C1 segment of cervical spinal cord (tissue), 14 donors: ENCODE data around the gene SURF1.
A peak's percentile ranks its signal among the peaks of the same experiment; 100 is the strongest.
"Not testable (repeated sequence)": the region's sequence is repeated elsewhere in the genome, so short reads cannot be mapped to it uniquely, and the experiment has no call there.

Experiments
- DNase-seq, 14 donors: peaks; one replicate each; lab custom pipeline; 2025; lab: John Stamatoyannopoulos, UW

Gene SURF1

DNA sequence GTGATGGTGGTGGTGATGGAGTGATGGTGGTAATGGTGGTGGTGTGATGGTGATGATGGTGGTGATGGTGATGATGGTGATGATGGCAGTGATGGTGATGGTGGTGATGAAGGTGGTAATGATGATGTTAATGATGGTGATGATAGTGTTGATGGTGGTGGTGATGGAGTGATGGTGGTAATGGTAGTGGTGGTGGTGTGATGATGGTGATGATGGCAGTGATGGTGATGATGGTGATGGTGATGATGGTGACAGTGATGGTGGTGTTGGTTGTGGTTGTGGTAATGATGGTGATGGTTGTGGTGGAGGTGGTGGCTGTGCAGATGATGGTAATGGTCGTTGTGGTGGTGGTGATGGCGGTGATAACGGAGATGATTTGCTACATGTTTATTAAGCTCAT is 27.2 kb upstream of the SURF1 start:
- no peak for DNase-seq

DNA sequence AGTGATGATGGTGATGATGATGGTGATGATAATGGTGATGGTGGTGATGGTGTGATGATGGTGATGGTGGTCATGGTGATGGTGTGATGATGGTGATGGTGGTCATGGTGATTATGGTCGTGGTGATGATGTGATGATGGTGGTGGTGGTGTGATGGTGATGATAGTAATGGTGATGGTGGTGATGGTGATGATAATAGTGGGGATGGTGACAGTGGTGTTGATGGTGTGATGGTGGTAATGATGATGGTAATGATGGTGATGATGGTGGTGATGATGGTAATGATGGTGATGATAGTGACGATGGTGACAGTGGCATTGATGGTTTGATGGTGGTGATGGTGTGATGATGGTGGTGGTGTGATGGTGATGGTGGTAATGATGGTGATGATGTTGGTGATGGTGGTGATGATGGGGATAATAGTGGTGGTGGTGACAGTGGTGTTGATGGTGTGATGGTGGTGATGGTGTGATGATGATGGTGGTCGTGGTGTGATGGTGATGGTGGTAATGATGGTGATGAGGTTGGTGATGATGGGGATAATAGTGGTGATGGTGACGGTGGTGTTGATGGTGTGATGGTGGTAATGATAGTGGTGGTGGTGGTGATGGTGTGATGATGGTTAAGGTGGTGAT is 26.3 kb upstream of the SURF1 start:
- no peak for DNase-seq

DNA sequence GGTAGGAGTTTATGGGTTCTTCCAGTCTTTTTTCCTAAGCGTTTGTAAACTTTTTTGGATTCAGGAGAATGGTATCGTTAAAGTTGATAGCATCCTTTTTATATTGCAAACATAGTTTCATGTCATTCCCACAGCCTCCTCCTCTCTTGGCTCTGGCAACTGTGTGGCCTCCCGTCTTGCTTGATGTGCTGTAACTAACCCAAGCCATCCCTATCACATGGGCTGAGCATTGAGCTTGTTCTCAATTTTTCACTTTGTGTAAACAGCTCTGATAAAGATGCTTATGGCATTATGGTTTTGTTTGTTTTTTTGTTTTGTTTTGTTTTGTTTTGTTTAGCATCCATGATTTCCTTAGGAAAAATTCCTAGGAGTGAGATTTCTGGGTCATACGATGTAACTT is 24.4 kb upstream of the SURF1 start:
- no peak for DNase-seq

DNA sequence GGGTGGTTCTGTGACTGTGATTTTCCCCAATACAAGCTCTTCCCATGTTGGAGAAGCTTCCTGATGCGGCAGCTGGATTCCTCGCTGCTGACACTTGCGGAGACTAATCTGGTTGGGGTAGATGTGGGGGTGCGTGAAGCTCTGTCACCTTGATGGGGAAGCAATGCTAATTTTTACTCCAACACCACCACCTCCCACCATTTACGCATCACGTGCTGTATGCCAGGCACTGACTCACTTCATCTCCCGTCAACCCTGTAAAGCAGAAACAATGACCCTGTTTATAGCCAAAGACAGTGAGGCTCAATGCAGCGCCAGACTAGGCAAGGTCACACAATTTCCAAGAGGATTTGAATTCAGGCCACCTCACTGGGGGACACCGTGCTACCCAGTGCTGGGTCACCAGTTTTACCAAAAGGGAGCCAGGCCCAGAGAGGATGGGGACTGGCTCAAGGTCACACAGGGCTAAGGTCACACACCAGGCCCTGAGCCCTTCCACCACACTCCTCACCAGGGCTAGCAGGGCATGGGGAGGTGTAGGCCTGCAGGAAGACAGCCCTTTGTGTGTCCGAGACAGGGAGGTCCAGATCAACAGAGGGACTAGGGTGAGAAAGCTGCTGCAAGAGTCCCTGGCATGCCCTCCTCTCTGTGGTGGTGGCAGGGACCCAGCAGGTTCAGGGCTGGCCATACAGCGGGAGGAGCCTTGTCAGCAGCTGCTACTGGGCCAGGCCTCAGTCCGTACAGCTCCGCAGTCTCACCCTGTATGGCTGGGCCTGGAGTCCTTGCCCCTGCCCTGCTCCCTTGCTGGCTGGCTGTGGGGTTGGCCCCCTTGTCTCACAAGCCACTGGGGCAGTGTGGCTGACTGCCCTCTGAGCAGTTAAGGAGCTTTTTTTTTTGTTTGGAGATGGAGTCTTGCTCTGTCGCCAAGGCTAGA is 23.1 kb upstream of the SURF1 start:
- DNase-seq, result peak in 9 of 14 donors; percentile 5 to 70 (median 21)

DNA sequence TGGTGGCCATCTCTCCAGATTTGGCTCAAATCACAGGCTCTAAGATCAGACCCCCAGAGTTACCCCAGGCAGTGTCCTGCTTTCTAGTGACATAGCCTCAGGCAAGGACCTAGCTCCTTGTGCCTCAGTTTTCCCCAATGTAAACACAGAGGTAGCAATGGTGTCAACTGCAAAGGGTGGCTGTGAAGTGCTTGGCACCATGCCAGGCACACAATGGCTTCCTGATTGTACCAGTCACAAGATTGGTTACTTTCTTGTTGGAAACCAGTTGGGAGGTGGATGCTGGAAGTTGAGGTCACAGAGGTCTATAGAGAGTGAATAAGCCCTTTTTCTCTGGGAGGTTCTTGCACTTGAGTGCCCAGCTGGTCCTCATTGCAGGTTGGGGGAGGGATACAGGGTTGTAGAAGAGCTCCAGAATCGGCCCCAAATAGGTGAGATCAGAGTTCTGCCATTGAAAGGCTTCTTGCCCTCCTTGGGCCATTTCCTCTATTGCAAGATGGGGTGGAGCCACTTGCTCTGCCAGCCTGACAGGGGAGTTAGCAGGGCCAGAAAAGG is 22.2 kb upstream of the SURF1 start:
- no peak for DNase-seq

DNA sequence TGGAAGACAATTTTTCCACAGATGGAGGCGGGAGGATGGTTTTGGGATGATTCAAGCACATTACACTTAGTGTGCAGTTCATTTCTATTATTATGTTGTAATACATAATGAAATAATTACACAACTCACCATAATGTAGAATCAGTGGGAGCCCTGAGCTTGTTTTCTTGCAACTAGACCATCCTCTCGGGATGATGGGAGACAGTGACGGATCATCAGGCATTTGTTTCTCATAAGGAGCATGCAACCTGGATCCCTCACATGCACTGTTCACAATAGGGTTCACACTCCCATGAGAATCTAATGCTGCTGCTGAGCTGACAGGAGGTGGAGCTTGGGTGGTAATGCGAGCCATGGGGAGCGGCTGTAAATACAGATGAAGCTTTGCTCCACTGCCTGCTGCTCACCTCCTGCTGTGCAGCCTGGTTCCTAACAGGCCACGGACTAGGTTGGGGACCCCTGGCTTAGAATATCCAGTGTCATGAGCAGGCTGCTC is 21.5 kb upstream of the SURF1 start:
- no peak for DNase-seq

DNA sequence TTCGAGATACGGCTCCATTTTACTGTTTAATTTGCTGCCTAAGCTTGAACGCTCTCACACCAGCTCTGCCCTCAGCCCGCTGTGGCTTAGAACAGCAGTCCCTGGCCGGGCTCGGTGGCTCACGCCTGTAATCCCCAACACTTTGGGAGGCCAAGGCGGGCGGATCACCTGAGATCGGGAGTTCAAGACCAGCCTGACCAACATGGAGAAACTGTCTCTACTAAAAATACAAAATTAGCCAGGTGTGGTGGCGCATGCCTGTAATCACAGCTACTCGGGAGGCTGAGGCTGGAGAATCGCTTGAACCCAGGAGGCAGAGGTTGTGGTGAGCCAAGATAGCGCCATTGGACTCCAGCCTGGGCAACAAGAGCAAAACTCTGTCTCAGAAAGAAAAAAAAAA is 21.0 kb upstream of the SURF1 start:
- not testable (repeated sequence) for DNase-seq

DNA sequence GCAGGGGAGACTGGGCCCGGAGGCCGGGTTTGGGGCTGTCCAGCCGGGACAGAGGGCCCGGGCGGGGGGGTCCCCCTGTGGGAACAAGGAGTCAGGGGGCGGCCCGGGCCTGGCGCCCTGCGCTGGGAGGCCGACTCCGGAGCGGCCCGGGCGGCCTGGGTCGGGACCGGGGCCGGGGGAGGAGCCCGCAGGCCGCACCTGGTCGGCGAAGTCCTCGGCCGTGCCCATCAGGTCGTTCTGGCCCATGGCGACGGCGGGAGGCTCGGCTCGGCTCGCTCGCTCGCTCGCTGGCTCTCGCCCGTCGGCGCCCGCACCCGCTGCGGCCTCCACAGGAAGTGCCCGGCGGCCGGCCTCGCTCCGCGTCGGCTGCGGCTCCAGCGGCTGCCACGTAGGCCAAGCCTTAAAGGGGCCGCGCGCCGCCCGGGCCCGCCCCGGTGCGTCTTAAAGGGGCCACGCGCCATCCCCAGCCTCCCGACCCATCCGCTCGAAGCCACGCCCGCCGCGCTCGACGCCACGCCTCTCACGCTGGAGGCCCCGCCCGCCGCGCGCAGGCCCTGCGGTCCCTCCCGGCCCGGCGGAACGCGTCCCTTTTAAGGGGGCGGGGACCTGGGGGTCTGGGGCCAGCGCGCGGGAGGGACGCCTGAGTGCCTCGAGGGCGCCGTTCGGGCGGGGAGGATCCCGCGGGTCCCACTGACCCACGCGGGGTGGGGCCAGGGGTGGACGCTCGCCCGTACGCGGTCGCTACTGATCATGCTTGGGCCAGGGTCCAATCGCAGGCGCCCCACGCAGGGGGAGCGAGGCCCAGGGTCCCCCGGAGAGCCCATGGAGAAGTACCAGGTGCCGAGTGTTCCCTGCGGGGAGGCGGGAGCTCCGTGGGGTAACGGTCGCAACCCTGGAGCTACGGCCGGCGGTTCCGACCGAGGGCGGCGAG is 19.7 kb upstream of the SURF1 start, which contains the start of the genes STKLD1 and SURF4:
STKLD1 (plus strand) TSS at position 643 of the 931 bp plus-strand sequence; CDS start at position 751, 108 bp downstream.
SURF4 (minus strand) TSS at position 337 of the 931 bp plus-strand sequence; CDS start at position 246, 91 bp downstream.
- DNase-seq, result peak; percentile 39 to 96 (median 87)

DNA sequence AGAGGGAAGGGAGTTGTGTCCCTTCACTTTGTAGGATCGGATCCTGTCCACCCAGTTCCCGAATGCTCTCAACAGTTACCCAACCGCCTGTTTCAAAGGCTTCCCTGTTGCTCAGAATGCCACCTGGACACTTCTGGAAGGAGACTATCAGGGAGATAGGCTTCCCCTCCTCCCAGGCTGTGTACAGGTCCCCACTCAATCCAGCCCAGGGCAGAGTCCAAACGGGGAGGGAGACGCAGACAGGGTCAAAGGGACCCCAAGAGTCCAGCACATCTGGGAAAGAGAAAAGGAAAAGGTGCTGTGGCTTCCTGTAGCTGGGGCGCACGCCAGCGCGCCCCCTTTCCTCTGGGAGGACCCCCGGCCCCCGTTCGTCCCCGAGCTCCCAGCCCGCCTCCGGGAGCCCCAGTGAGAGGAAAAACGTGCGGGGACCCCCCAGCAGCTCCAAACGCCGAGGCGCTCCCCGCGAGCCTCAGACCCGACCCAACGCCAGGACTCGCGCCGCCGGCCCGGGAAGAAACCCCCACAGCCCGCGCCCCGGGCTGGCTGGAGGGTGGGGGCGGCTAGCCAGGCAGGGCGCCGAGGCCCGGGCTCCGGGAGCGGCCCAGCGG is 18.9 kb upstream of the SURF1 start:
- no peak for DNase-seq

DNA sequence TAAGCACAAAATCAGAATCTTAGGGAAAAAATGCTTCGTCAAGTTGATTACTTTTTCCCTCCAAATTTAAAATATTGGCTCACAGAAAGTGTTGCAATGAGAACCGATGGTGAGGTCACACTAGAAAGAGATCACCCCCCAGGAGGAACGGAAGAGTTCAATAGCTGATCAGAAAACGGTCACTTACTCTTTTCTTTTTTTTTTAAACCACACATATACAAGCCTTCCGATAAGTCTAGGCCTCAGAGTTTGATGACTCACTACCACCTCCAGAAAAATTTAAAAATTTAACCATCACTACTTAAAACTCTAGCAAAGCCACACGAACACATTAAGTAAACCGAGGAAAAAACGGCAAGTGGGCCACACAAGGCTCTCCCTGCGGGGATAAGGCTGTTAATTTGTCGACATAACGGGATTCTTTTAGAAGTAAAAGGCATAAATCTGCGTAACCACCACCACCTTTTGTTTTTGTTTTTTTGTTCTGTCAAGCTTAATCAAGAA is 18.4 kb upstream of the SURF1 start:
- DNase-seq, result no peak

DNA sequence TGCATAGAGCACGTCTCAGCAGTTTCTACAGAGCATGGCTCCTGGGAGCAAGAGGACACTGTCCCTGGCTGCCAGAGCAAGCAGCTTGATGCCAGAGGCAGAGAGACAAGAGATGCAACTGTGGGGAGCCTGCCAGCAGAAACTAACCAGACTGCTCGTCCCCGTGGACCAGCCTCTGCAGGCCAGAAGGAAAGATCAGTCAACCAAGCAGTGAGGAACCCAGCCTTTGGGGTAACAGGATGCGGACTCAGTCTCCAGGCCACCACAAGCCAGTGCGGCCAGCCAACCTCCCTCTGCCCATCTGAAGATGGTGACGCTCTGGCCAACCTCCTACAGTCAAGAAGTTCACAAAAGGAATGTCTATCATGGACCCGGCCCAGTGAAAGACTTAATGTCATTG is 15.9 kb upstream of the SURF1 start:
- DNase-seq, result no peak

DNA sequence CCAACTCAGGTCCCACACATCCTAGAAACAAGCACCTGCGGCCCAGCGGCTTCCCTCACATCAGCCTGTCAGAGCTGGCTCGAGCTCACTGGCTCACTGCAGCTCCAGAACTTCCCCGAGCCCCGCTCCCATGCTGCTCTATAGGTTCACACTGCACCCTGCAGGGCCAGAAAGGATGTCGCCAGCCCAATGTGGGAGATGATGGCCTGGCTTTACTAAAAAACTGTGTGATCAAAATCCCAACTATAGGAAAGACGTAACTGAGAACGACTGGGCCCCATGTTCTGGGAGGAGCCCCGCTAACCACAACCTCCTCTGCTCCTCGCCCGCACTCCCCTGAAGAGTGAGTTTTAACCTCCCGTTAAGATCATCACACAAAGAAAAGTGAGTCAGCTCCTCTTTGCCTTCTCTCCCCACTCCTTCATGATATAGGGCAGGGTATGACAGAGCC is 15.0 kb upstream of the SURF1 start:
- no peak for DNase-seq

DNA sequence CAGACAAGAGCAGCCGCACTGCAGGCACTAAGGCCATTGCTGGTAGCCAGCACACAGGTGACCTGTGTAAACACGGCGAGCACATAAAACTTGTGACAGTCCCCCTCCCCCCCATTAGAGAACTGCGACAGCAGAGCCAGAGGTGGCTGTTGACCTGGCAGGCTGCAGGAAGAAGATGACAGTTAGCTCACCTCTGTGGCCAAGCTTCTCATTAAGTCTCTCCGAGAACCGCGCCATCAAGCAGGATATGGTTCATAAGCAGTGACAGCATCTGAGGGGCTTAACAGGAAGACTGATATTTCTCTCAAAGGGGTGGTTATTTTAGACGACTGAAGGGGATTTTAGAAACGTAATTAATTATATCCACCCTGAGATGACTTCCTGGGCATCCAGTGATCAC is 14.4 kb upstream of the SURF1 start:
- DNase-seq, result no peak

DNA sequence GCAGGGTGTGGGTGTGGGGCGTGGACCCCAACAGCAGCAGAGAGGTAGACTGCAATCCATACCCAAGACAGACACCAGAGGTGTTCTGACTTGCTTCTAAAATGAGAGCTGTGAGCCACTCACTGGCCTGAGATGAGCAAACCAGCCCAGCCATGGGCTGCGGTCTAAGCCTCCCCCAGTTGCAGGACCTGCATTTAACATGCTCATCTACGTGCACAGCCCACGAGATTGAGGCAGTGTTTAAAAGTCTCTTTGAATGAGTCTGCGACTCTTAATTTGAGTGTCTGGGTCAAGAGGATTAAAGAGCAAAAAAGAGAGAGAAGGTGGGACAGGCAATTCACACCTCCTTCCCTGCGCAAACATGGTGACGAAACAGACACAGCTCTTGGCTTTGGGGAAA is 13.6 kb upstream of the SURF1 start:
- no peak for DNase-seq

DNA sequence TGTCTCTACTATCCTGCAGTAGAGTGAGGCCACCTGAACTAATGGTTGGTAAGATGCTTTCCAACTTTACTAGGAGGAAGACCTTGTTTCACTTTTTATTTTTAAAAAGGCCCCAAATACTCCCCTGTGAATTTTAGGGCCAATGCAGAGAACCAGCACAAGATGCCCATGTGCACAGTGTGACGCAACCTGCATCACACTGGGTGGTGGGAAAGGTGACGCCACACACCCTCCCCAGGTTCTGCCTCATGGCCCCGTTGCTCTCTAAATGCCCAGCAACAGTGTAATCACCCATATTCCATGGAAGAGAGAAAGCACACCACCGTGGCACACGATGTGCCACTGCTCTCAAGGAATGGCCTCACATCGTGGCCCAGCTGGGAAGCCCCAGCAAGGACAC is 13.1 kb upstream of the SURF1 start:
- DNase-seq, result no peak

DNA sequence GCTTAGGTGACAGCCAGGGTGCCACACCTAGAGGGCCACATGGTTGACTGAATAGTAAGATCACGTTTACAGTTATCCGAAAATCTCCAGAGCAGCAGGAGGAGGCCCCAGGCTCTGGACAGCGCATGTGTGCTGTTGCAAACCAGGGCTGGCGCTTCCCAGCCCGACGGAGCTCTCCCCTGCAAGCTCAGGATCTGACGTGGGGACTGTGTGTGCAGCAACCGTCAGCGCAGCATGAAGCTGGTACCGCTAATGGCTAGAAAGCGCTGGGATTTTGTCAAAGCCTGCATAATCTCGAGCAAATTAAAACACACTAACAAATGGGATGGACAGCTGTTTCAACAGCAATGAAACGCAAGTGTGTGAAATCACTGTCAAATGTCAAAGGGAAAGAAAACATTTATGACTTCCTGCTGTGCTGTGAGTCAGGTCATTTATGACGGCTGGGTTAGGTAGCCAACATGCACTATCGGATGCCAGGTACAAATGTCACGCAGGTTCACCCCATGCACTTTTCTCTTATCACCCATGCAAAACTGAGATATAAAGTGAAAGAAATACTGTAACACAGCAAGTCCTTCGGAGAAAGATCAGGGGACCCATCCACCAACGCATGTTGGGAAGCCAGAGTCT is 12.1 kb upstream of the SURF1 start:
- DNase-seq, result peak in 1 of 14 donors; percentile 53

DNA sequence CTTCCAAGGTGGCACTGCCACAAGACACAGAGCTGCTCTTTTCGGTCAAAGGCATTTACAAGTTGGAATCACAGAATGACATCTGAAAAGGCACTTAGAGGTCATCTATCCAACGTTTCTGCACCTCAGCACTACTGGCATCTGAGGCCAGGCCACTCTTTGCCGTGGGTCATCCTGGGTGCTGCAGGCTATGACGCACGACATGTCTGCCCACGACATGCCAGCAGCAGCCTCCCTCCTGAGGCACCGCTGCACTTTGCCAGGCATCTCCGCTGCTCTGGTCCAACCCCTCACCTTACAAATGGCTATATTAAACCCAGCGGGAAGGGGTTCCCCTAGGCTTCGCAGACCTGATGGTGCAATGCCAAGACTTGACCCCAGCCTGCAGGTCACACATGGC is 11.5 kb upstream of the SURF1 start:
- DNase-seq, result no peak

DNA sequence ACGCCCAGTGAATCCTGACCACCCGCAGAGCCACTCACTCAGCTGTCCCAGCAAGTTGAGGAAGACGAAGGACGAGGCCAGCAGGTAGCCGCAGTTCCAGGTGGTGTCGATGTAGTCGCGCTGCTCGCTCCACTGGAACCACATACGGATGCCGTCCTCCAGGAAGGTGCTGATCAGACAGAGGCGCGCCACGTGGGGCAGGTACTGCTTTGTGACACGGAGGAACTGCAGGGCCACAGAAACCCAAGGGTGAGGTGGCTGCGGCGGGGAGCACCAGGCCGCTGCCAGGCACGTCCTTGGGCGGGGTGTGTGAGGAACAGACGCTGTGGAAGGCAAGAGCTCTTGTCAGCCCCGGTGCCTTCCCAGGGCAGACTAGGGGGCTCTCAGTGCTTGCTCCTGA is 10.9 kb upstream of the SURF1 start:
- DNase-seq, result no peak

DNA sequence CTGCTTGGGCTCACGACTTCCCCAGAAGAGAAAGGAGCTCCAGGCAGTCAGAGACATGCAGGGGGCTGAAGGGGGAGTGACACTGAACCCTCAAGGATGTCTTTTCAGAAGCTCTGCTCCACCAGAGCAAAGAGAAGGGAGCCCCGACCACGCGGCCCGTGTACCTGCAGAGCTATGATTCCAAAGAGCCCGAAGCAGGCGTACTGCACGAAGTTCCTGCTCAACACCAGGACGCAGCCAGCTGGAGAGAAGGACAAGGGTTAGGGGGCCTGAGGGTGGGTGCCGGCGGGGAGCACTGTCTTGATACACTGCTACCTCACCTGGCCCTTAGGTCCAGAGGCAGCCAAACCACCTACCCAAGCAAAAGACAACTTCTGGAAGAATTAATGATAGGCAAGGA is 10.1 kb upstream of the SURF1 start:
- no peak for DNase-seq
